COR-L47 (cell line): ENCODE results near the gene SMIM38.

ENCODE experiments used
- DNase-seq: peaks from one replicate; lab custom pipeline; 2025; lab: John Stamatoyannopoulos, UW

SMIM38 gene

GRCh38 chr11:69155302-69156234 lies at the start of gene SMIM38:
SMIM38 (plus strand) TSS chr11:69155935; CDS start chr11:69157847, 1,912 bp downstream.
- DNase-seq = no peak

DNA sequence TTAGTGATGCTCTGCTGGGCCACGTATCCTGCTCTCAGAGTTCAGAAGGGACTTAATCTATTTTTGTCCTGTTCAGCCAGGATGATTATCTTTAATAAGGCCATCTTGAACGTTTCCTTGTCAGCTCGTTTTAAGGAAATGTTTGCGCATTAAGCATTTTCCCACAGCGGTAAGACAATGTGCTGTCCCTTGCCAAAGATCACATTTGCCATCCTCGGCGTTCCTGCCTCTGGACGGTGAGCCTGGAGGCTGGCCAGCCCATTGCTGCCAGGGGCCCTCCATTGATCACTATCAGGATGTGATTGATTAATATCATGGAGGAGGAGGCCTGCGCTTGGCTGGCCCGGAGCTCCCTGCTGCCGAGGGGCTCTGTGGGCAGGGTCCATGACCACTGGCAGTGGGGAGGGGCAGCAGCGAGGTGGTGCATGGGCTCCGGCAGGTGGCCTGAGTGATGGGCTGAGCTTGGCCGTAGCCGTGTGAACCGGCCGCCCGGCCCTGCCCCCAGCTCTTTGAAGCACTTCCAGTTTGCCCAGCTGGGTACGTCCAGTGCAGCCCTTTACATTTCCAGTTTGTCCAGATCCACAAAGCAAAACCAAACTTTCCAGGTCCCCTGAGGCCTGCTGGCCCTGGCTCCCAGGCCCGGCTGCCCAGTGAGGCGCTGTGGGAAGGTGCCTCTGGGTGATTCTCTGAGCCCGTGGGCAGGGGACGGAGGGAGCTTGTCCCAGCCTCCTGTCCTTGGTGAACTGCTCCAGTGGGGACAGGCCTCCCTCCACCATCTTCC lies 49.5 kb upstream of the SMIM38 start:
- DNase-seq = no peak

GRCh38 chr11:69107413-69107812 lies 48.3 kb upstream of the SMIM38 start:
- no peak for DNase-seq

GRCh38 chr11:69108030-69108429 lies 47.7 kb upstream of the SMIM38 start:
- no peak for DNase-seq

DNA sequence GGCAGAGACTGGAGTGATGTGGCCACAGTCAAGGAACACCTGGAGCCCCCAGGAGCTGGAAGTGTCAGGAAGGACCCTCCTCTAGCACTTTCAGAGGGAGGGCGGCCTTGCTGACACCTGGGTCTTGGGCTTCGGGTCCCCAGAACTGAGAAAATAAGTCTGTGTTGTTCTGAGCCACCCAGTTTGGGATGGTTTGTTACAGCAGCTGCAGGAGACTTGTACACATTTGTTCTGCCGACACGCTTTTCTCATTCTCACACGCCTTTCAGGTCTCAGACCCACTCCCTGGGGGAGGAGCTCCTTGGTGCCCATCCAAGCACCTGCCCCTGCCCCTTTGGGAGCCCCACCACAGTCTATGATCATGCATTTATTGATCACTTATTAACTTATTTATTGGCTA lies 47.2 kb upstream of the SMIM38 start:
- no peak for DNase-seq

- no peak for DNase-seq
These were observed 46.6 kb upstream of the SMIM38 start for GRCh38 chr11:69109101-69109500.

- no peak for DNase-seq
These were observed 45.3 kb upstream of the SMIM38 start for GRCh38 chr11:69110451-69110850.

- DNase-seq = no peak
These were observed 43.9 kb upstream of the SMIM38 start for GRCh38 chr11:69111624-69112542.

- no peak for DNase-seq
These were observed 42.5 kb upstream of the SMIM38 start for GRCh38 chr11:69113226-69113625.

- no peak for DNase-seq
These were observed 41.9 kb upstream of the SMIM38 start for GRCh38 chr11:69113646-69114340.

GRCh38 chr11:69114362-69114761 lies 41.4 kb upstream of the SMIM38 start:
- DNase-seq = no peak

DNA sequence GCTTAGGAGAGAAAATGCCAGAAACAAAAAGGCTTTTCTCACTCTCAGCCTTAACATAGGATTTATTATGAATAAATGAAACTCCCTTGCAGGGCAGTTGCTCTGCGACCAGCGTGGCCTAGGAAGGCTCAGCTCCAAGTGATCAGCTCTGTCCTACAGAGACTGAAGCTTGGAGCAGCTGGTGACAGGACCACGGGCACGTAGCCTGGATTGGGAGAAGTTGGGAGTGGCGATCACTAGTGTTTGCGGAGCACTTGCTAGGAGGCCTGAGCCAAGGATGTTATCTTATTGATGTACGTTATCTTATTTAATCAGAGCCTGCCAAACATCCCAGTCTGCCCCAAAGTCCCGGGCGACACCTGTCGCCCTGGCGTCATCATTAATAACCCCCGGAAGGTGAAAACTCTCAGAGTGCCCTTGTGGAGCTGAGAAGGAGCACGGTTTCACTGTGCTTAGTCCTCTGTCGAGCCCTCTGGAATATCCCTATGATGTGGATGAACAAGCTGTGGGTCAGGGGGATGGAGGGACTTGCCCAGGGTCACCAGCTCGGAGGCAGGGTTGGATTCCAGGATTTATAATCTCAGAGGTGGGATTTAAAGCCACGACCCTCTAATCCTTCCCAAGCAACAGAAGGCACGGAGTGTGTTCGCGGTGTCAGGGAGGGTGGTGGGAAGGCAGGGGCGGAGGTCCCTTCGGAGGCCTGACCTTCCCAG lies 40.8 kb upstream of the SMIM38 start:
- no peak for DNase-seq

GRCh38 chr11:69115586-69116560 lies 39.9 kb upstream of the SMIM38 start:
- no peak for DNase-seq

DNA sequence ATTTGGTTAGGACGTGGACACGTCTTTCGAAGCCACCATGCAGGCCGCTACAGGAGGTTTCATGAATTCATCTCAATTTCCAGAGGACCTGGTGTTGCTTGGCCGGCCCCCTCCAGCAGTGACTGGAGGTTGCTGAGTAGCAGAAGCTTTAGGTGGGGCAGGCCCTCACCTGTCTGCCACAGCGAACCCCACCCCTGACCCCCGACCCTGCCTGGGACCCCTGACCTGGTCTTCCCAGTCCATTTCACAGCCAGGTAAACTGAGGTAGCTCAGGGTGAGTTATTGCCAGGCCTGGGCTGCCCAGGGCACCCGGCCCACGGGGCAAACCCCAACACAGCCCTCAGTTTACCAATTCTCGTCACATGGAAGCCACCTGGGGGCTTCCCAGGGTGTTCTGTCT lies 39.1 kb upstream of the SMIM38 start:
- DNase-seq = no peak

DNA sequence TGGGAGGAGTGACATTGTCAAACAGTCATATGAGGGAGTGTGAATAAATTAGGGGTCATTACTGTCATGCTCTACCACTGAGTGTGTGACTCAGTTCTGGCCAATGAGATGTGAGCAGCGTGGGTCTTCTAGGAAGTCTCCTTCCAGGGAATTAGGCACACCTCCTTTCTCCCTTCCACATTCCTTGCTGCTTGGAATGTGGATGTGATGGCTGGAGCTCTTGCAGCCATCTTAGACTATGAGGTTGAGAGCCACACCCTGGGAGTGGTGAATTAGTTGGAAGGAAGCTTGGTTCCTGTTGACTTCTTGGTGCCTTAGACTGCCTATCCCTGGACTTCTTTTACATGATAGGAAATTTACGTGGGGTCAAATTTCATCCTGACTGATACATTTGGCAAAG lies 36.5 kb upstream of the SMIM38 start:
- no peak for DNase-seq

- no peak for DNase-seq
These were observed 35.4 kb upstream of the SMIM38 start for GRCh38 chr11:69120096-69120875.

- no peak for DNase-seq
These were observed 34.7 kb upstream of the SMIM38 start for GRCh38 chr11:69121021-69121420.

- no peak for DNase-seq
These were observed 34.0 kb upstream of the SMIM38 start for GRCh38 chr11:69121621-69122325.
